ENCODE data around the gene ABCC2. TPM values are rescaled to one million over a fixed set of nuclear protein-coding genes. Genes with fewer than 3 reads are reported as not detected.
"Not testable (repeated sequence)": the region's sequence is repeated elsewhere in the genome, so short reads cannot be mapped to it uniquely, and the experiment has no call there.

The ABCC2 gene
- total RNA-seq, 1 donor from 2014 or later = 0.04 TPM

GRCh38 chr10:99880080-99880835 is 97.8 kb downstream of the ABCC2 start:
- DNase-seq (ENCODE audit: low read depth) = no peak
- no peak for TF ChIP-seq CTCF (IDR thresholded peaks at IDR 0.05; ENCODE audit: insufficient read depth, low read length, poor library complexity, severe bottlenecking)
- H3K27me3 ChIP-seq (ENCODE audit: control insufficient read depth, insufficient read depth, low read length) = no peaks in the 10 kb centered on the region
- H3K36me3 ChIP-seq (ENCODE audit: control insufficient read depth, insufficient read depth, low read length) = peaks cover 9% of the 10 kb centered on the region
- H3K4me3 ChIP-seq (ENCODE audit: low read depth, low read length) = no peak overlapping the region

- H3K27me3 ChIP-seq (ENCODE audit: control insufficient read depth, insufficient read depth, low read length) = no peaks in the 10 kb centered on the region
- H3K4me3 ChIP-seq (ENCODE audit: low read depth, low read length) = no peak overlapping the region
- DNase-seq (ENCODE audit: low read depth) = no peak
- TF ChIP-seq CTCF (IDR thresholded peaks at IDR 0.05; ENCODE audit: insufficient read depth, low read length, poor library complexity, severe bottlenecking) = no peak
- H3K36me3 ChIP-seq (ENCODE audit: control insufficient read depth, insufficient read depth, low read length) = peaks cover 11% of the 10 kb centered on the region
These were observed 98.9 kb downstream of the ABCC2 start for GRCh38 chr10:99881371-99881770.

GRCh38 chr10:99883523-99883922 is 101.1 kb downstream of the ABCC2 start:
- Histone ChIP-seq H3K4me3 (ENCODE audit: low read depth, low read length) (no peak overlapping the region), H3K27me3 (ENCODE audit: control insufficient read depth, insufficient read depth, low read length) (no peaks in the 10 kb centered on the region), H3K36me3 (ENCODE audit: control insufficient read depth, insufficient read depth, low read length) (peaks cover 11% of the 10 kb centered on the region)
- no peak for TF ChIP-seq CTCF (IDR thresholded peaks at IDR 0.05; ENCODE audit: insufficient read depth, low read length, poor library complexity, severe bottlenecking)
- DNase-seq (ENCODE audit: low read depth) = no peak

GRCh38 chr10:99888622-99889021 is 106.2 kb downstream of the ABCC2 start:
- Histone ChIP-seq H3K4me3 (ENCODE audit: low read depth, low read length) (no peak overlapping the region), H3K27me3 (ENCODE audit: control insufficient read depth, insufficient read depth, low read length) (no peaks in the 10 kb centered on the region), H3K36me3 (ENCODE audit: control insufficient read depth, insufficient read depth, low read length) (peaks cover 6% of the 10 kb centered on the region)
- no peak for TF ChIP-seq CTCF (IDR thresholded peaks at IDR 0.05; ENCODE audit: insufficient read depth, low read length, poor library complexity, severe bottlenecking)
- no peak for DNase-seq (ENCODE audit: low read depth)

- Histone ChIP-seq H3K4me3 (ENCODE audit: low read depth, low read length) (no peak overlapping the region), H3K27me3 (ENCODE audit: control insufficient read depth, insufficient read depth, low read length) (no peaks in the 10 kb centered on the region), H3K36me3 (ENCODE audit: control insufficient read depth, insufficient read depth, low read length) (peaks cover 3% of the 10 kb centered on the region)
- TF ChIP-seq CTCF (IDR thresholded peaks at IDR 0.05; ENCODE audit: insufficient read depth, low read length, poor library complexity, severe bottlenecking) = no peak
- DNase-seq (ENCODE audit: low read depth) = no peak
These were observed 112.2 kb downstream of the ABCC2 start for GRCh38 chr10:99894613-99895012.

- DNase-seq (ENCODE audit: low read depth); H3K4me3 ChIP-seq (ENCODE audit: low read depth, low read length); H3K36me3 ChIP-seq (ENCODE audit: control insufficient read depth, insufficient read depth, low read length); H3K27me3 ChIP-seq (ENCODE audit: control insufficient read depth, insufficient read depth, low read length): not testable (repeated sequence)
These were observed 112.6 kb downstream of the ABCC2 start for GRCh38 chr10:99895066-99895465.
